Stimulated activated CD4-positive, alpha-beta T cell treated with anti-CD3 and anti-CD28 coated beads, Interleukin-4, amount 100 ng/mL, for 48 hours (primary cell): ENCODE data around the gene MAGED1.

ENCODE experiments used
- DNase-seq, 2 donors: peaks; one replicate each; pipeline ENCODE4 v3.0.0-alpha.2; 2020; ENCODE audit warnings: low read depth in 2 of 2

The MAGED1 gene, protein sequence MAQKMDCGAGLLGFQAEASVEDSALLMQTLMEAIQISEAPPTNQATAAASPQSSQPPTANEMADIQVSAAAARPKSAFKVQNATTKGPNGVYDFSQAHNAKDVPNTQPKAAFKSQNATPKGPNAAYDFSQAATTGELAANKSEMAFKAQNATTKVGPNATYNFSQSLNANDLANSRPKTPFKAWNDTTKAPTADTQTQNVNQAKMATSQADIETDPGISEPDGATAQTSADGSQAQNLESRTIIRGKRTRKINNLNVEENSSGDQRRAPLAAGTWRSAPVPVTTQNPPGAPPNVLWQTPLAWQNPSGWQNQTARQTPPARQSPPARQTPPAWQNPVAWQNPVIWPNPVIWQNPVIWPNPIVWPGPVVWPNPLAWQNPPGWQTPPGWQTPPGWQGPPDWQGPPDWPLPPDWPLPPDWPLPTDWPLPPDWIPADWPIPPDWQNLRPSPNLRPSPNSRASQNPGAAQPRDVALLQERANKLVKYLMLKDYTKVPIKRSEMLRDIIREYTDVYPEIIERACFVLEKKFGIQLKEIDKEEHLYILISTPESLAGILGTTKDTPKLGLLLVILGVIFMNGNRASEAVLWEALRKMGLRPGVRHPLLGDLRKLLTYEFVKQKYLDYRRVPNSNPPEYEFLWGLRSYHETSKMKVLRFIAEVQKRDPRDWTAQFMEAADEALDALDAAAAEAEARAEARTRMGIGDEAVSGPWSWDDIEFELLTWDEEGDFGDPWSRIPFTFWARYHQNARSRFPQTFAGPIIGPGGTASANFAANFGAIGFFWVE

DNA sequence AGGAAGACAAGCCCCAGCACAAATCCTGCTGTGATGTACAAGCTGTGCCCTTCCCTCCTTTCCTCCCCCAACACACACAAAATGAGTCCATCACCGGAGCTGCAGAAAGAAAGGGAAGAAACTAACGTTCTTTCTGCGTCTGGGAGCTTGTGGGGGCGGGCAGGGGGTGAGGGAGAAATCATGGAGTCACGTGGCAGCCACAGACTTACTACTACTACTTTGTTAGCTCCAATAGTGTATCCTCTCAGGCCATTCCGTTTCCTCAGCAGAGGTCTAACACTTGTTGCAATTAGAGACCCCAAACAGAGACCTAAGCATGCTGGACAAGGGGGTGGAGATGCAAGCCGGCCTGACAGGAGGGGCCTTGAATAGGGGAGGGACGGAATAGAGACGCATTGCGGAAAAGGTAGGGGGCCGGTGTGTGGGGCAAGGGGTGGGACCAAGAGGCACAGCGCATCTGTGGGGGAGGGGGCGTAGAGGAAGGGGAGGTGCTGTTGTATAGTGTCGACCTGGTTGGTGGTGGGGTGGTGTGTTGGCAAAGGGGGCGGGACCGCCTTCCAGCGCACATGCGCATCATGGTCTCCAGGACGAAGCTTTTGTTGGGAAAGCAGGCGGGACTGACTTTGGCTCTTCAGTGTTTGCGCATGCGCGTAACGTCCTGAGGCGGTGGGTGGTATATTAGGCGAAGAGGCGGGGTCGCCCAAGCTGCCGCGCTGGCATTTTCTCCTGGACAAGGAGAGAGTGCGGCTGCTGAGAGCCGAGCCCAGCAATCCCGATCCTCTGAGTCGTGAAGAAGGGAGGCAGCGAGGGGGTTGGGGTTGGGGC, at the start of gene MAGED1:
Gene MAGED1, plus strand, starts transcription at position 703 of the 825 bp plus-strand sequence. CDS start 682 bp downstream, outside the sequence.
- peak; percentile 62 to 73 for DNase-seq

DNA sequence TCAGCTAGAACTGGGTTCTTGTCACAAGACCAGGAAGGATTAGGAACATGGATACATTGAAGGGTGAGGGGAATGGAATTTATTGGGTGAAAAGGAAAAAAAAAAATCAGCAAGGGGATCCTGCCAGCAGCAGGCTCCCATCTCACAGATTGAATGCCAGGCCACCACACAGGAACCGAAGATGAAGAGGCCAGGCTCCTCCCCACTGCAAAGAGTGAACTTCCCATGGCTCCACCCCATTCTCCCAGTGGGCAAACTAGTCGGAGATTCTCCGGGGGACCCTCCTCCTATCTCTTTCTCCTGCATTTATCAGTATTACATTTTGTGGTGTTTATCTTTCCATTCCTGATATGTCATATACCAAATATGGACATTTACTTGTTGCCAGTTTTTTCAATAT, 46.0 kb upstream of the MAGED1 start:
- DNase-seq: no peak

DNA sequence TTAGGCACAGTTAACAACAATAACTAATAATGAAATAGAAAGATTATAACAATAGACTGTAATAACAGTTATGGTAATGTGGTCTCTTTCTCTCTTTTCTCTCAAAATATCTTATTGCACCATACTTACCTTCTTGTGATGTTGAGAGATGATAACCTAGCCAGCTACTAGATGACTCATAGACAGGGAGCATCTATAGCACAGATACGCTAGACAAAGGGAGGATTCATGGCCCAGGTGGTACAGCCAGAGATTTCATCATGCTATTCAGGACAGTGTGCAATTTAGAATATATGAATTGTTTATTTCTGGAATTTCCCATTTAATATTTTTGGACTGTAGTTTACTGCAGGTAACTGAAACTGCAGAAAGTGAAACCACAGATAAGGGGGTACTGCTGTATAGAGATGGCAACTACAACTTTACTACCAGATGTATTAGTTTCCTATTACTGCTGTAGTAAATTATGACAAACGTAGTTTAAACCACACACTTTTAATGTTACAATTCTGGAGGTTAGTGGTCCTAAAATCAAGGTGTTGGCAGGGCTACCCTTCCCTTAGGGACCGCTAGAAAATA, 41.8 kb upstream of the MAGED1 start:
- no peak for DNase-seq

DNA sequence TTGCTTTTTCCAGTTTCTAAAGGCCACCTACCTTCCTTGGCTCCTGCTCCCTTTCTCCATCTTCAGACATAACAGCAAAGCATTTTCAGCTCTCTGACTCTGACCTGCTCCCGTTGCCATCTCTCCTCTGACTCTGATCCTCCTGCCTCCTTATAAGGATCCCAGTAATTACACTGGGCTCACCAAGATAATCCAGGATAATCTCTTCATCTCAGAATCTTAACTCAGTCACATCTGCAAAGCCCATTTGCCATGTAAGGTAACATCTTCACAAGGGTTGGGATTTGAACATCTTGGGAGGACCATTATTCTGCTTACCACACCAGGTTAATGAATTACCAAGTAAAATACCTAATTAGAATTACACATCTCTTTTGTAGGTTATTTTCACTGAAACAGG, 41.3 kb upstream of the MAGED1 start:
- no peak for DNase-seq

DNA sequence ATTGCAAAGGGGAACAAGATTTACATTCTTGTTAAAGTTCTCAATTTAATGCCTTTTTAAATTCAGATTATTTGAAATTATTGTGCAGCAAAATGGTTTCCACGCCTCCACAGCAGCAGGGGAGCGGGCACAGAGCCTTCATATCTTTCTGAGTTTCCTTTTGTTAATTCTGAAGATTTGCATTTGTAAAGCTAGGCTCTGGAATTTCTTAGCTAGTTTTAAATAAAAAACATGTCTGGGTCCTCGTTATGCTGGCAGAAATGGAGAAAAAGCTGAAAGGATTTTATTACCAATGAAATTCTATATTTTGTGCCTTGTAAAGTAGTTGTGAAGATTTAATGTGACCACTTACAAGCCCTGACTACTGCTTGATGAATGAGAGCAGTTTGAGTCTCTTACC, 40.8 kb upstream of the MAGED1 start:
- no peak for DNase-seq

DNA sequence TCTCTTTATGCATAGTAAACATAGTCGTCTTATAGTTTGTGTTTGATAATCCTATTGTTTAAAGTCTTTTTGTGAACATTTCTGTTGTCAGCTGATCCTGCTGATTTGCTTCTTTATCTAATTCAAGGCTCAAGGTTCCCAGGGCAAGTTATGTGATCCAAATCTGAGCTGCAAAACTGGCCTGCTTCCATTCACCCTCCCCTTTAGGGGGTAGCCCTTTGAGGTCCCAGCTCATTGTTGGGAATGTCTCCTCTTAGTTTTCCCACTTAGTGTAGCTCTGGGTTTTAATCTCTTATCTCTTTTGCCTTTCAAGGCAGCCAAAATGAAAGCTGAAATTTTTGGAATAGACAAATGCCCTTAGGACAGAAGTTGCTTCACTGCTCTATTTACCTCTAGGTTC, 40.2 kb upstream of the MAGED1 start:
- no peak for DNase-seq

DNA sequence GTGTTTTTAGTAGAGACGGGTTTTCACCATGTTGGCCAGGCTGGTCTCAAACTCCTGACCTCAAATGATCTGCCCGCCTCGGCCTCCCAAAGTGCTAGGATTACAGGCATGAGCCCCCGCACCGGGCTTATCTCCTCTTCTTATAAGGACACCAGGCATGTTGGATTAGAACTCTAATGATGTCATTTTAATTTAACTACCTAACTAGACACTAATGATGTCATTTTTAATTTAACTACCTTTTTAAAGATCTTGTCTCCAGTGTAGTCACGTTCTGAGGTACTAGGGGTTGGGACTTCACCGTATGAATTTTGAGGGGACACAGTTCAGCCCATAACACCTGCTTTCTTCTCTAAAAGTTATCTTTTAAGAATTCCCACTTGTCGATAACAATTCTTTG, 37.7 kb upstream of the MAGED1 start:
- DNase-seq: no peak

DNA sequence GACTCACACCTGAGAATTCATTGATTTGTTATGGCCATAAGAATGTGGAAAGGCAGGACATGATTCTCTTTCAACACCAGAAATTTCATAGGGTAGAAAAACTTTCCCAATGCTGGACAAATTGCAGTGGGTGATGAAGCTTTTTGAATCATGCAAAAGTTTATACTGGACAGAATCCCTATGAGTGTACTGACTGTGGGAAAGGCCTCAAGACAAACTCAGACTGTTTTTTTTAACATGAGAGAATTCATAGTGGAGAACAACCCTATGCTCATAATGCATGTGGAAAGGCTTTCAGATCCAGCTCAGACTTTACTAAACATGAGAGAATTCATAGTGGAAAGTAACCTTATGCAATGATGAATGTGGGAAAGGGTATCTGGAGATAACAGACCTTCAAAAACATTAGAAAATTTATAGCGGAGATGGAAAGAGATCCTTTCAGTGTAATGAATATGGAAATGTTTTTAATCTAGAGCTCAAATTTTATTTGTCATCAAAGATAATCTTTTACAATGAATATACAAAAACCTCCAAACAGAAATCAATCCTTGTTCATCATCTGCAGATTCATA, 36.2 kb upstream of the MAGED1 start:
- no peak for DNase-seq

DNA sequence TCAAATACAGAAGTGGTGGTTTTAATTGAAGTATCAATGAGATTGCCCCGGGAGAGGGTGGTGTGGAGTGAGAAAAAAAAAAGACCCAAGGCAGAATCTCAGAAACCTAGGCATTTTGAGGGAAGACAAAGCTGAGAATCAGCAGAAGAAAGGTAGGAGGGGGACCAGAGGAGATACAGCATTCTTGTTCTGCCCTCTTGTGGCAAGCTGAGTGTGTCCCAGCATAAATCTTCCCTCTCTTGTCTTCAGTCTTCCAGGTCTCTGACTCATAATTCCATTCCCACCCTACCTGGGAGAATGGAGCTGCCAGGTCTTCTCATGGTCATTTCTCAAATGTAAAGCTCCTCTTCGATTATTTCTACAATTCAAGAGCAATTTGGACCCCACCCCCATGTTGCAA, 32.7 kb upstream of the MAGED1 start:
- DNase-seq: no peak

DNA sequence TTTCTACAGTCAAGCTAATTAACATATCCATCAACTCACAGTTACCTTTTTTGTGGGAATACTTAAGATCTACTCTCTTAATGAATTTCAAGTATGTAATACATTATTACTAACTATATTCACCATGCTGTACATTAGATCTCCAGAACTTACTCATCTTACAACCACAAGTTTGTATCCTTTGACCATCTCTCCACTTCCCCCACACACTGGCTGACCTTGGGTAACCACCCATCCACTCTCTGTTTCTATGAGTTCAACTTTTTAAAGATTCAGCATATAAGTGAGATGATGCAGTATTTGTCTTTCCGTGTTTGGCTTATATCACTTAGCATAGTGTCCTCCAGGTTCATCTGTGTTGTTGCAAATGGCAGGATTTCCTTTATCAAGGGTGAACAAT, 30.5 kb upstream of the MAGED1 start:
- DNase-seq: no peak

DNA sequence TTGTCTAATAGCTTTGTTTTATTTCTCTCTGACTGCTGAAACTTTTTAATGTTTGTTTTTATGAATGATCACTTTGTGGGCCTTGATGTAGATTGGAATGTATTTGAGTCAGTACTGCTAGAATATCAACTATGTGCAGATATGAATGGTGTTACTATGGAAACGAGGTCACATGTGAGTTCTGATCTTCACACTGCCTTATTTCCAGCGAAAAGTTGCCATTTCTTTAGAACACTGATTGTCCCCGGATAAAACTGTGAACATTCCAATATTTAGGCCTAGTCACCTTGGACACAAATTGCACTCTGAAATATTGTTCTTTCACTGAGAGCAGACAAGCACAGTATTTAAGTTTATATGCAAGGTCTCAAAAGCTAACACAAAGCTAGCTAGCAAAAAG, 27.2 kb upstream of the MAGED1 start:
- DNase-seq: no peak

DNA sequence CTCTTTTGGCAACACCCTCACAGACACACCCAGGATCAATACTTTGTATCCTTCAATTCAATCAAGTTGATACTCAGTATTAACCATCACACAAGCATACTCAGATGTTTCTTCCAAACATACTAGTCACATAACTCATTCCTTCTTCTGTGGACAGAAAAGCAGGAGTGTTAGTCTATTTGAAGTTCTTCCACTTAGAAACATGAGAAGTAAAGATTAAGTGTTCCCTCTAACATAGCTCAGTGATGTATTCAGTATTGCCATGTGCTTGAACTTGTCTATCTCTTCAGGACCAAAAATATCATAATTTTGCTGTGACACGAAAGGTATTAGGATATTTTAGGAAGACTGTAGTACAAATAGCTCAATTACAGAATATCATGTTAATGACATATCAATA, 25.8 kb upstream of the MAGED1 start:
- no peak for DNase-seq

DNA sequence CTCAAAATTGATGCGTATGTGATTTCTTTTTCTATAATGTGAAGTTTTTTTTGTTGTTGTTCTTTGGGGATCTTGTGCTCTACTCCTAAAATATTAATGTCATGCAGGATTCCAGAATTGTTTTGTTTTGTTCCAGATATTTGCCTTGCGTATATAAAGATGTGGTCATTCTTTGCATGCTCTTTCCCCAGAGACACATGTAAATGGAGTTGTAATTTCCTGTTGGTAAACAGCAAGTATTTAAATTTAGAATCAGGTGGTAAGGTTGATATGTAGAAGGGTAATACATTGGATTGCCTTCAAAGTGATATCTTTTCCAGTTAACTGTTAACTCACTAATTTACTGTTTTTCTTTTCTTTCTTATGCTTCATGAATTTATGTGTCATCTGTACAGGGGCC, 23.1 kb upstream of the MAGED1 start:
- no peak for DNase-seq

DNA sequence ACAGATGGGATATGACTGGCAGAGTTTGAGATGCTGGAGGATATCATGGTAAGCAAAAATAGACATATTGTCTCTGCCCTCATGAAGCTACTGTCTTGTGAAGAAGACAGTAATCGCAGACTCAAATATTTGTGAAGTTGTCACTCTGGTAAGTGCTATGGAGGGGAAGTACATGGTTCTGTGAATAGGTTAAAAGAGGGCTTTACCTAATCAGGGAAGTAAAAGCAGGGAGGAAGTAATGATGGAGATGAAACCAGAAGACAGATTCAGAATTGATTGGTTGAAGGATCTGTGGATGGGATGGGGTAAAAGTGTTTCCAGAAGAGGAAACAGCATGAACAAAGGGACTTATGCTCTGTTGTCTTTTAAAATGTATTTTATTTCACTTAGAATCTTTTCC, 19.3 kb upstream of the MAGED1 start:
- no peak for DNase-seq

DNA sequence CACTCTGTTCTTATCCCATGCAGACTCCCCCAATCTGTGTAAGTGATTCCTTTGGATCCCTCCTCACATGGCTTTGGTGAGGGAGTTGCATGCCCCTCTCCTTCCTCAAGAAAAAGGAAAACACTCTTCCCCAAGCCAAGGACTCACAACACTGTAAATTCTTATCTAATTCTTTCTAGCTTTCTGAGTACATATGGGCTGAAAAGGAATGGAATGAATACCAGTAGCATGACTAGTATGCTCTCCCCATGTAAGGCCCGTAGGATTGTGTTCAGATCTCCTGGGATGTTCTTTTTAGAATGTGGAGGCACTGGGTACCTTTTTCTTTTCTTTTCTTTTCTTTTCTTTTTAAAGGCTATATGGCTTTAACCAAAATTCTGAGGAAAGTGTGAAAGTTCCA, 17.0 kb upstream of the MAGED1 start:
- DNase-seq: no peak

DNA sequence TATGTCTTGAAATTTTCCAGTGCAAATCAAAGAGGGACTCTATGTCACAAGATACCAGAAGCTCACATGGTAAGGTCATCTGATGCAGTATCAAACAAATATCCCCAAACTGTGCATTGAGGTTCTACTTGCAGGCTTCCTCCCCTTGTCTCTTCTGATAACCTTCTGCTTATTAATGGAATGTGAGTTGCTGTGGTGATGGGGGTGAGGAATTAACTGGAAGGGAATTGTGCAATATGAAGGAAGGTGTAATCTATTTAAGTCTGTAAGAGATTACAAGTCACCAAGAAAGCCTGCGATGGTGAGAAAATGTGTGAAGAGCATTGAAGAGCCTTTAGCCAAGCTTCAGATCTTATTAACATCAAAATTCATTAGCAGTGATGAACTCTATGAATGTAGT, 15.4 kb upstream of the MAGED1 start:
- DNase-seq: no peak

DNA sequence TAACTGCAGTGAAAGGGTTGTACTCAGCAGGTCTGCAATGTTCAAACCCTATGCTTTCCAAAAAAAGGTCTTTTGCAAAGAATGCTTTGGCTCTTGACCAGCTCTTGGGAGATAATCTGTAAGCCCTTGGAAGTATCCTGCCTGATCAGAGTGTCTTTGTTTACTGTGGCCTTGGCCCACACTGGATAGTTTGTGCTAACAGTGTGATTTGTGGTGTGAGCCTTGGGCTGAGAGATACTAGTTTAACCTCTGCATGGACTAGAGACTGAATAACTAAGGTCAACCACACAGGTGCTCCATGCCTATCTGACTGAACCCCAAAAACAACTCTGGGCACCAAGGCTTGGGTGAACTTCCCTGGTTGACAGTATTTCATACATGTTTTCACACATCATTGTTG, 3.6 kb upstream of the MAGED1 start:
- no peak for DNase-seq

DNA sequence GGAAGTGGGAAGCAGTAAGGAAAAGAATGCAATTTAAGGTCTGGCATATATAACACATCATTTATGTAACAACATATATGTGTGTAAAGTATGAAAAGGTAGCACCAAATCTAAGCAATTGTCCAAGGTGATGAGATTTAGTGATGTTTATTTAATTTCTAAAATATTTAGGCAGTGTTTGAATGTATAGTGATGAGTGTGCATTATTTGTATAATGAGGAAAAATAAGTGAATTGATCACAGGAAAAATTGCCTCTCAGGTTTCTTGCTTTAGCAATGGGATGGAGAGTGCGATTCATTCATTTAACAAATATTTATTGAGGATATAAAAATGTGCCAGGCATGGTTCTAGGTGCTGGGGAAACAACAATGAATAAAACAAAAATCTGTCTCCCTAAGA, 2.2 kb upstream of the MAGED1 start:
- no peak for DNase-seq

DNA sequence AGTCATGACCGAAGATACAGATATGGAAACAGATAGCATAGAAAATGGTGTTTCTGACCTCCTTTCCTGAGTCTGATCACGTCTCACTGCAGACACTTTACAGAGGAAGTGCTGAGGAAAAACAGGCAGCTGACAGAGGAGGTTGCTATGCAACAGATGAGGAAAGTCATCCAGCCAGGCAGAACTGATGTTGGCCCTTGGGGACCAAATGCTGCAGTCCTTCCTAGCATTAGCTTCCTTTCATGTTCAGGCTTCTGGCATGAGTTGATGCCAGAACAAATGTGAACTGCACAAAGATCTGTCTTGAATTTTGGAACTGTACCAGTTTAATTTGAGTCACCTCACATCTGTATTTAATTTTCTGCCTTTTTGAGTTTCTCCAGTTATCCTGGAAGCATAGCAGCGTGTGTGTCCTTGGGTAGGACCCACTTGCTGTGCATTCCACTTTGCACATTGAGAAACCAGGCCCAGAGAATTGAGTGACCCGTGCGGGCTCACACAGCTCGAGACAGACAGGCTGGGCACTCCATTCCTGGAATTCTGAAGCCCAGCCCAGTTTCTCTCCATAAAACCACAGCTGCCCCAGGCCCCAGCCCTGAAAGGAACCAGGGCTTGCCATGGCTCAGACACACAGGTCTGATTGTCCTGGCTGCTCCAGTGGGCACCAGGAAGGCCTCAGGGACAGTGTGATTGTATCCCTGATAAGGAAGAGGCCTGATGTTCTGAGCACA, 1.4 kb upstream of the MAGED1 start:
- DNase-seq: no peak

DNA sequence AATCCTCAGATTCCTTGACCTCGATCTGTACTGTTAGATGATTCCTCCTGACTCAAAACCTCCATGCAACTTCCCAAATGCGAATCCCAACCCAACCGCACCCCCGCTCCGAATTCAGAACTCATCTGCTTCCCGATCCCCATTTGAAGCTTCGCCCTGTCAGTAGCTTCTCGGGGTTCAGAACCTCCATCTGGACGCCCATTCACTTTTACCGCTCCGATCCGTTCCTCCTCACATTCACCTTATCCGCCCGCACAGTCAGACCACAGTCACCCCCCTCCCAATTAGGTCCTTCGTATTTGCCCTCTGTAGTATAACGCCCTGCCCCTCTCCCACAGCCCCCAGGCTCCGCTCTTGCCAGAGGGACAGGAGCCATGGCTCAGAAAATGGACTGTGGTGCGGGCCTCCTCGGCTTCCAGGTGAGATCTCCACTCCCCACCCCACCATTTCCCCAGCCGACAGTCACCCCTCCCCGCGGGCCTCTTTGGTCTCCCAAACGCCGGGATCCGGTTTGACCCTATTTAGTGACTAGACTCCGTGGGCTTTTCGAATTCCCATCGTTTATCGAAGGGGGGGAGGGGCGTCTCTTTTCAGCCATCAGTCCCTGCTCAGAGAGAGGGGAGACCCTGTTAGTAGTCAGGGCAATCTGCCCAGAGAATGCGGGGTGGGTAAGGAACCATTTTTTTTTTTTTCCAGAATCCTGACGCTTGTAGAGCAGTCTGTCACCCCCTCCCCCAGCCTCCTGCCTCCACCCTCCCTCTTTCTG, 691 bp downstream of the MAGED1 start:
- DNase-seq: no peak
